Testis (tissue), 3 donors: ENCODE data around the gene RPL18A. TPM values are rescaled to one million over a fixed set of nuclear protein-coding genes. Genes with fewer than 3 reads are reported as not detected.
A peak's percentile ranks its signal among the peaks of the same experiment; 100 is the strongest.

Experiments used
- DNase-seq: peaks from one replicate; pipeline ENCODE4 v3.0.0-alpha.2; 2019
- H3K27ac ChIP-seq, 2 donors: fragments of 200-600 bp; sonication (generic); one replicate each; pipeline ENCODE4 v1.5.1; 2019
- H3K27me3 ChIP-seq: fragments of 200-600 bp; sonication (generic); one replicate; pipeline ENCODE4 v1.5.1; 2019
- H3K36me3 ChIP-seq: fragments of 200-600 bp; sonication (generic); one replicate; pipeline ENCODE4 v1.5.1; 2017; ENCODE audit warnings: low read depth; ENCODE audit errors: missing control alignments
- H3K4me1 ChIP-seq: fragments of 200-600 bp; sonication (generic); one replicate; pipeline ENCODE4 v1.5.1; 2019
- H3K4me3 ChIP-seq, 2 donors: fragments of 200-600 bp; sonication (generic); one replicate each; pipeline ENCODE4 v1.5.1; 2017 to 2019
- H3K9me3 ChIP-seq: fragments of 200-600 bp; sonication (generic); one replicate; pipeline ENCODE4 v1.5.1; 2017
- POLR2A ChIP-seq: fragments of 450-650 bp; IDR thresholded peaks from one replicate; pipeline ENCODE4 v1.6.1; 2017; ENCODE audit warnings: antibody characterized with exemption, mild to moderate bottlenecking, moderate library complexity
- WGBS, 2 donors: methylation state at CpG; one replicate each; pipeline ENCODE4 v1.1.5; 2018; 5-methylcytosine and 5-hydroxymethylcytosine counted together
- intact Hi-C: fragments of 100-400 bp; cut with DNase I; formaldehyde crosslinking; loops from one replicate; pipeline ENCODE4 v1.15.1; 2023; ENCODE audit warnings: low total_unique reads
- polyA plus RNA-seq: library from polyadenylated mRNA; stranded (reverse); fragments of 350-450 nt; fragmentation: Illumina TruSeq; extraction: RNeasy Lipid Tissue Mini Kit (QIAGEN cat#74804); gene quantifications from one replicate; pipeline ENCODE4 v1.2.3, GENCODE V29; 2014; ENCODE audit warnings: low read depth, low replicate concordance; ENCODE audit not compliant: insufficient read depth
- total RNA-seq, 2 donors: library from RNA; depleted of rRNA; stranded (reverse); fragments of >200 nt; gene quantifications; one replicate each; pipeline ENCODE4 v1.2.3, GENCODE V29; 2016
- TF ChIP-seq, protein P1 (sequence below), 3 experiments: fragments of 450-650 bp in 2 of 3; fragments of 200-600 bp in 1 of 3; sonication (generic) in 1 of 3; IDR thresholded peaks; one replicate each; pipeline ENCODE4 v1.5.1; 2016 to 2019; ENCODE audit warnings: antibody characterized with exemption in 3 of 3, mild to moderate bottlenecking in 2 of 3, moderate library complexity in 1 of 3

RPL18A gene
- total and polyA plus RNA-seq, 3 donors from 2014 or later: 551 to 1,098 (median 828) TPM

- 73 to 78% methylated on average over 7 to 9 of the region's 9 CpGs for WGBS, 2 donors
- intact Hi-C loops: no loop called here
Measured at GRCh38 chr19:17843292-17843827, 16.4 kb upstream of the RPL18A start.

GRCh38 chr19:17843908-17844490, 15.7 kb upstream of the RPL18A start:
- Histone ChIP-seq H3K4me3 (no peak overlapping the region), H3K27me3 (no peaks in the 10 kb centered on the region), H3K27ac (no peak overlapping the region), H3K9me3 (no peaks in the 10 kb centered on the region), H3K4me1 (peaks cover 25% of the 10 kb centered on the region), H3K36me3 (no peaks in the 10 kb centered on the region)
- no peak for DNase-seq
- intact Hi-C loops: no loop called here
- 65 to 68% methylated on average over 10 to 14 of the region's 14 CpGs for WGBS, 2 donors
- TF ChIP-seq, protein P1, sequence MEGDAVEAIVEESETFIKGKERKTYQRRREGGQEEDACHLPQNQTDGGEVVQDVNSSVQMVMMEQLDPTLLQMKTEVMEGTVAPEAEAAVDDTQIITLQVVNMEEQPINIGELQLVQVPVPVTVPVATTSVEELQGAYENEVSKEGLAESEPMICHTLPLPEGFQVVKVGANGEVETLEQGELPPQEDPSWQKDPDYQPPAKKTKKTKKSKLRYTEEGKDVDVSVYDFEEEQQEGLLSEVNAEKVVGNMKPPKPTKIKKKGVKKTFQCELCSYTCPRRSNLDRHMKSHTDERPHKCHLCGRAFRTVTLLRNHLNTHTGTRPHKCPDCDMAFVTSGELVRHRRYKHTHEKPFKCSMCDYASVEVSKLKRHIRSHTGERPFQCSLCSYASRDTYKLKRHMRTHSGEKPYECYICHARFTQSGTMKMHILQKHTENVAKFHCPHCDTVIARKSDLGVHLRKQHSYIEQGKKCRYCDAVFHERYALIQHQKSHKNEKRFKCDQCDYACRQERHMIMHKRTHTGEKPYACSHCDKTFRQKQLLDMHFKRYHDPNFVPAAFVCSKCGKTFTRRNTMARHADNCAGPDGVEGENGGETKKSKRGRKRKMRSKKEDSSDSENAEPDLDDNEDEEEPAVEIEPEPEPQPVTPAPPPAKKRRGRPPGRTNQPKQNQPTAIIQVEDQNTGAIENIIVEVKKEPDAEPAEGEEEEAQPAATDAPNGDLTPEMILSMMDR (IDR thresholded peaks at IDR 0.05): no peak
- no peak for TF ChIP-seq POLR2A

More at GRCh38 chr19:17843292-17843827, 16.4 kb upstream of the RPL18A start:
- no peak for DNase-seq
- TF ChIP-seq POLR2A: no peak
- Histone ChIP-seq H3K36me3 (no peaks in the 10 kb centered on the region), H3K9me3 (no peaks in the 10 kb centered on the region), H3K27me3 (no peaks in the 10 kb centered on the region), H3K4me1 (peaks cover 19% of the 10 kb centered on the region), H3K4me3 (no peak overlapping the region), H3K27ac (peak overlapping the region; percentile 71 to 93)

- Histone ChIP-seq H3K27ac (no peak overlapping the region), H3K4me1 (peaks cover 42% of the 10 kb centered on the region), H3K36me3 (no peaks in the 10 kb centered on the region), H3K27me3 (no peaks in the 10 kb centered on the region), H3K9me3 (no peaks in the 10 kb centered on the region), H3K4me3 (no peak overlapping the region)
- DNase-seq: no peak
- 84 to 91% methylated on average over 8 of the region's 8 CpGs for WGBS, 2 donors
- no peak for TF ChIP-seq POLR2A
- TF ChIP-seq, protein P1 (IDR thresholded peaks at IDR 0.05): no peak
- intact Hi-C loops: no loop called here
Measured at GRCh38 chr19:17846146-17846545, 13.6 kb upstream of the RPL18A start.

DNA sequence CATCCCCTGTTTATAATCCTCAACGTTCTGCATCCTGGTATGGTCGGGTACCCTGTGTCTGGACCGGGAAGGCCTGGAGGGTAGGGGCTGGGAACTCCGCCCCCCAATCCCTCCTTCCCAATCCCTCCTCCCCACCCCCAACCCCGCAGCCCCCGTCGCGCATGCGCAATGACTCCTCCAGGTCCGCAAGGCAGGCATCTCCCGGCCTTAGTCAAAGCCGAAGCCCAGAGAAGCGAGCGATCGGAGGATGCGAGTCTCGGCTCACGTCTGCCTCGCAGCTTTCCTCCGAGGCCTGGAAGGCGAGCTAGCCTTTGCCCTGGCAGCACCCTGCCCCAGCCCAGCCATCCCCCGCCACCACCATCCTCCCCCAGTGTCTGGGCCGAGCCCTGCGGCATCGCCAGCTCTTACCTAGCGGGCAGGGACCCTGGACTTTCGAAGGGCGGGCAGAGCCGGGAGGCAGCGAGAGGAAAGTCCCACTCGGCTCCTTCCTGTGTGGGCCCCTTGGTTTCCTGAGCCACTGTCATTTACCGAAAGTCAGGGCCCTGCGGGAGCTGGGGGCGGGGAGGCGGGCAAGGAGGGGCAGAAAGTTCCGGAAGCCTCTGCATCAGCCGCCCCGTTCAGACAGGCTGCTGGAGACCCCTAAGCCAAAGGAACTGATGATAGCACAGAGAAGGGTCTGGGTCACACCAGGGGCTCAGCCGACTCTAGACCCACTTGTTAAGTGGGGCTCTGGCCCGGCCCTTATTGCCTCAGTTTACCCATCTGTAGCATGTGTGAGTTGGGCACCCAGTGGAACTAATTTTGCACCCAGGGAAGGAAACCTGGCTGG, 12.0 kb upstream of the RPL18A start, which contains the start of gene JAK3:
TSS of gene JAK3 (minus strand) at position 445 of the 829 bp plus-strand sequence. CDS start 3,565 bp downstream, outside the sequence.
- Histone ChIP-seq H3K27me3 (no peaks in the 10 kb centered on the region), H3K4me1 (peaks cover 42% of the 10 kb centered on the region), H3K4me3 (peak within 1 kb of the TSS; percentile 27 to 45), H3K36me3 (no peaks in the 10 kb centered on the region), H3K9me3 (no peaks in the 10 kb centered on the region), H3K27ac (peak within 1 kb of the TSS; percentile 87 to 92)
- WGBS, 2 donors: 11 to 17% methylated on average over 13 to 40 of the region's 40 CpGs
- intact Hi-C loops: no loop called here
- DNase-seq: peak; percentile 71
- TF ChIP-seq, protein P1 (IDR thresholded peaks at IDR 0.05): no peak
- no peak for TF ChIP-seq POLR2A

DNA sequence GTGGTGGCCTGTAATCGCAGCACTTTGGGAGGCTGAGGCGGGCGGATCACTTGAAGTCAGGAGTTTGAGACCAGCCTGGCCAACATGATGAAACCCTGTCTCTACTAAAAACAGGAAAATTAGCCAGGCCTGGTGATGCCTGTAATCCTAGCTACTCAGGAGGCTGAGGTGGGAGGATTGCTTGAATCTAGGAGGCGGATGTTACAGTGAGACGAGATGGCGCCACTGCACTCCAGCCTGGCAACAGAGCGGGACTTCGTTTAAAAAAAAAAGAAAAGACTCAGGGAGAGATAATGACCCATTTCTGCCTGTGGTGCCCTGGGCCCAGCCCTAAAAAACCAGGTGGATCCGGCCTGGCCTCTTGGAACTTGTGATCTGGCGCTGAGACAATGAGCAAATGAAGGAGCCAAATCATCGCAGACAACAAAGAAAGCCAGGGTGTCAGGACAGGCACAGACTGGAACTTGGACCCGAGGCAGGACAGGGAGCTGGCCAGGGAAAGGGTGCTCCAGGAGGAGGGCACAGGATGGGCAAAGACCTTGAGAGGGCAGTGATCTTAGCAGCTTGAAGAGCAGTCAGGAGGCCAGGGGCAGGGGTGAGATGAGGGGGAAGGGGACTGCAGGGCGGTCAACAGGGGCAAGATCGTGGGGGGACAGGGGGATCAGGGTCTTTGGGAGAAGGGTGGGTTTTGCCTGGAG, 11.0 kb upstream of the RPL18A start:
- Histone ChIP-seq H3K27ac (peak overlapping the region; percentile 87 to 92), H3K9me3 (no peaks in the 10 kb centered on the region), H3K4me1 (peaks cover 35% of the 10 kb centered on the region), H3K36me3 (no peaks in the 10 kb centered on the region), H3K27me3 (no peaks in the 10 kb centered on the region), H3K4me3 (no peak overlapping the region)
- WGBS, 2 donors: 42 to 60% methylated on average over 14 of the region's 14 CpGs
- TF ChIP-seq, protein P1 (IDR thresholded peaks at IDR 0.05): no peak
- TF ChIP-seq POLR2A: no peak
- intact Hi-C loops: no loop called here
- no peak for DNase-seq
